H9 (cell line): ENCODE measurements around the gene VPS41. TPM values are rescaled to one million over a fixed set of nuclear protein-coding genes. Genes with fewer than 3 reads are reported as not detected.

Source experiments
- DNase-seq: peaks from one replicate; pipeline ENCODE4 v3.0.0-alpha.2; 2017
- H2AFZ ChIP-seq: one replicate; pipeline ENCODE4 v1.6.1; 2013; ENCODE audit warnings: mild to moderate bottlenecking, low read length, control low read depth, moderate library complexity
- H2AK5ac ChIP-seq: 2 replicates; pipeline ENCODE4 v1.6.1; 2013; ENCODE audit warnings: low read length, control low read depth, mixed read lengths; ENCODE audit not compliant: insufficient read length
- H2BK120ac ChIP-seq: one replicate; pipeline ENCODE4 v1.6.1; 2013; ENCODE audit warnings: low read depth, mild to moderate bottlenecking, low read length, control low read depth, inconsistent platforms; ENCODE audit not compliant: poor library complexity, severe bottlenecking
- H2BK12ac ChIP-seq: 2 replicates; pipeline ENCODE4 v1.6.1; 2013; ENCODE audit warnings: low read length, control low read depth, mixed read lengths, low read depth; ENCODE audit not compliant: insufficient read length
- H2BK15ac ChIP-seq: 2 replicates; pipeline ENCODE4 v1.6.1; 2013; ENCODE audit warnings: low read depth, low read length, control low read depth
- H2BK20ac ChIP-seq: one replicate; pipeline ENCODE4 v1.6.1; 2013; ENCODE audit warnings: low read depth, mild to moderate bottlenecking, low read length, control low read depth, inconsistent platforms; ENCODE audit not compliant: poor library complexity, severe bottlenecking
- H2BK5ac ChIP-seq: 2 replicates; pipeline ENCODE4 v1.6.1; 2013; ENCODE audit warnings: low read length, control low read depth, mixed read lengths; ENCODE audit not compliant: insufficient read length
- H3K14ac ChIP-seq: 2 replicates; pipeline ENCODE4 v1.6.1; 2013; ENCODE audit warnings: low read length, control low read depth; ENCODE audit not compliant: insufficient read depth
- H3K18ac ChIP-seq: 2 replicates; pipeline ENCODE4 v1.6.1; 2013; ENCODE audit warnings: low read depth, mild to moderate bottlenecking, mixed read lengths, low read length, control low read depth; ENCODE audit not compliant: insufficient read length
- H3K23ac ChIP-seq: 2 replicates; pipeline ENCODE4 v1.6.1; 2013; ENCODE audit warnings: low read length, control low read depth, mixed read lengths, low read depth; ENCODE audit not compliant: insufficient read length
- H3K23me2 ChIP-seq: 2 replicates; pipeline ENCODE4 v1.6.1; 2013; ENCODE audit warnings: low read depth, mild to moderate bottlenecking, mixed read lengths, low read length, control low read depth; ENCODE audit not compliant: insufficient read length, poor library complexity, severe bottlenecking
- H3K27ac ChIP-seq: 2 replicates; pipeline ENCODE4 v1.5.1; 2013; ENCODE audit warnings: low read length, control low read depth, mixed read lengths, low read depth; ENCODE audit not compliant: insufficient read length
- H3K27me3 ChIP-seq: 2 replicates; pipeline ENCODE4 v1.6.1; 2013; ENCODE audit warnings: low read length, control low read depth, inconsistent platforms; ENCODE audit not compliant: insufficient read depth
- H3K4ac ChIP-seq: 2 replicates; pipeline ENCODE4 v1.6.1; 2013; ENCODE audit warnings: low read depth, mild to moderate bottlenecking, control low read depth, inconsistent platforms, low read length, moderate library complexity
- H3K4me1 ChIP-seq: 2 replicates; pipeline ENCODE4 v1.6.1; 2013; ENCODE audit warnings: low read length, control low read depth, inconsistent platforms; ENCODE audit not compliant: insufficient read depth
- H3K4me2 ChIP-seq: 2 replicates; pipeline ENCODE4 v1.6.1; 2013; ENCODE audit warnings: low read length, control low read depth, mixed read lengths; ENCODE audit not compliant: insufficient read length, insufficient read depth
- H3K56ac ChIP-seq: 2 replicates; pipeline ENCODE4 v1.6.1; 2013; ENCODE audit warnings: low read depth, mild to moderate bottlenecking, mixed read lengths, low read length, control low read depth; ENCODE audit not compliant: insufficient read length
- H3K79me1 ChIP-seq: 2 replicates; pipeline ENCODE4 v1.6.1; 2013; ENCODE audit warnings: low read depth, mild to moderate bottlenecking, moderate library complexity, low read length, control low read depth, inconsistent platforms; ENCODE audit not compliant: insufficient read depth, poor library complexity, severe bottlenecking
- H3K79me2 ChIP-seq: 2 replicates; pipeline ENCODE4 v1.6.1; 2013; ENCODE audit warnings: low read length, control low read depth, inconsistent platforms; ENCODE audit not compliant: insufficient read depth
- H3K9ac ChIP-seq: 2 replicates; pipeline ENCODE4 v1.6.1; 2013; ENCODE audit warnings: low read length, control low read depth, mixed read lengths; ENCODE audit not compliant: insufficient read length; ENCODE audit errors: extremely low read depth
- H3K9me3 ChIP-seq: one replicate; pipeline ENCODE4 v1.6.1; 2013; ENCODE audit warnings: low read depth, low read length, inconsistent platforms; ENCODE audit not compliant: control insufficient read depth
- H3T11ph ChIP-seq: one replicate; pipeline ENCODE4 v1.6.1; 2013; ENCODE audit warnings: mild to moderate bottlenecking, low read length, control low read depth, inconsistent platforms
- H4K20me1 ChIP-seq: one replicate; pipeline ENCODE4 v1.6.1; 2013; ENCODE audit not compliant: control insufficient read depth, insufficient read length, insufficient read depth
- H4K5ac ChIP-seq: 2 replicates; pipeline ENCODE4 v1.6.1; 2013; ENCODE audit warnings: low read depth, mild to moderate bottlenecking, mixed read lengths, low read length, control low read depth; ENCODE audit not compliant: insufficient read length
- H4K8ac ChIP-seq: replicated peaks from 2 replicates; pipeline ENCODE4 v1.6.1; 2013; ENCODE audit warnings: low read length, control low read depth, mixed read lengths, low read depth; ENCODE audit not compliant: insufficient read length
- H4K91ac ChIP-seq: 2 replicates; pipeline ENCODE4 v1.6.1; 2013; ENCODE audit warnings: low read depth, mild to moderate bottlenecking, moderate library complexity, mixed read lengths, low read length, control low read depth; ENCODE audit not compliant: insufficient read length
- H3K27ac Mint-ChIP-seq, 3 experiments: 2 replicates in 2 of 3; 3 replicates in 1 of 3; pipeline ENCODE4 v1.8.0; 2020 to 2021; ENCODE audit warnings: mixed read lengths in 3 of 3, mild to moderate bottlenecking in 1 of 3, moderate library complexity in 1 of 3
- H3K27me3 Mint-ChIP-seq: 2 replicates; pipeline ENCODE4 v1.8.0; 2021; ENCODE audit warnings: low read depth, mild to moderate bottlenecking, moderate library complexity, mixed read lengths
- H3K36me3 Mint-ChIP-seq, 3 experiments: 2 replicates in 2 of 3; 3 replicates in 1 of 3; pipeline ENCODE4 v1.8.0; 2020 to 2021; ENCODE audit warnings: low read depth in 3 of 3, mixed read lengths in 3 of 3; ENCODE audit not compliant: insufficient read depth in 1 of 3
- H3K4me1 Mint-ChIP-seq, 2 experiments: 2 replicates each; pipeline ENCODE4 v1.8.0; 2020; ENCODE audit warnings: mixed read lengths in 2 of 2
- H3K4me3 Mint-ChIP-seq, 2 experiments: 2 replicates in 1 of 2; 3 replicates in 1 of 2; pipeline ENCODE4 v1.8.0; 2020 to 2021; ENCODE audit warnings: mild to moderate bottlenecking in 2 of 2, mixed read lengths in 2 of 2, moderate library complexity in 1 of 2
- H3K9me3 Mint-ChIP-seq, 2 experiments: 2 replicates in 1 of 2; 3 replicates in 1 of 2; pipeline ENCODE4 v1.8.0; 2020; ENCODE audit warnings: mild to moderate bottlenecking in 2 of 2, mixed read lengths in 2 of 2, moderate library complexity in 1 of 2
- CTCF ChIP-seq: fragments of 200-600 bp; sonication (generic); conservative IDR thresholded peaks from 3 replicates; pipeline ENCODE4 v1.8.0; 2021; ENCODE audit warnings: antibody characterized with exemption, mild to moderate bottlenecking
- WGBS: extraction: QIAGEN DNeasy Blood & Tissue Kit; methylation state at CpG from one replicate; pipeline ENCODE4 v1.1.7; 2013; ENCODE audit warnings: missing lambda C conversion rate, low lambda C conversion rate, mixed read lengths; ENCODE audit not compliant: insufficient read length; ENCODE audit errors: extremely low coverage; 5-methylcytosine and 5-hydroxymethylcytosine counted together
- total RNA-seq: library from RNA; stranded (reverse); gene quantifications from 2 replicates; pipeline ENCODE4 v1.2.1, GENCODE V29; 2021

Gene VPS41
- total RNA-seq, 1 experiment from 2014 or later: 49.3 TPM

- Mint-ChIP-seq H3K4me3 (no peak overlapping the region), H3K9me3 (no peaks in the 10 kb centered on the region), H3K27ac (no peak overlapping the region), H3K4me1 (peaks cover 17 to 22% of the 10 kb centered on the region in 2 experiments), H3K27me3 (no peaks in the 10 kb centered on the region), H3K36me3 (peaks cover 3 to 14% (median 8%) of the 10 kb centered on the region in 3 experiments; a peak in 6 of 7 replicates)
- H4K5ac ChIP-seq: no peak overlapping the region
- no peak overlapping the region for H2BK120ac ChIP-seq
- H3K4me1 ChIP-seq: no peaks in the 10 kb centered on the region
- H3K56ac ChIP-seq: no peak overlapping the region
- no peak overlapping the region for H3K4ac ChIP-seq
- no peak for TF ChIP-seq CTCF
- H3T11ph ChIP-seq: no peak overlapping the region
- H3K27ac ChIP-seq: no peak overlapping the region
- DNase-seq: no peak
- H2BK15ac ChIP-seq: no peak overlapping the region
- no peak overlapping the region for H2BK20ac ChIP-seq
- no peaks in the 10 kb centered on the region for H3K23me2 ChIP-seq
- H3K14ac ChIP-seq: no peak overlapping the region
- no peaks in the 10 kb centered on the region for H4K20me1 ChIP-seq
- no peak overlapping the region for H4K8ac ChIP-seq
- no peak overlapping the region for H2AFZ ChIP-seq
- no peak overlapping the region for H3K18ac ChIP-seq
- no peaks in the 10 kb centered on the region for H3K9me3 ChIP-seq
- H3K27me3 ChIP-seq: no peaks in the 10 kb centered on the region
- no peak overlapping the region for H4K91ac ChIP-seq
- no peak overlapping the region for H2BK12ac ChIP-seq
- no peak overlapping the region for H3K4me2 ChIP-seq
- no peaks in the 10 kb centered on the region for H3K79me2 ChIP-seq
- no peak overlapping the region for H3K23ac ChIP-seq
- no peak overlapping the region for H2BK5ac ChIP-seq
- no peaks in the 10 kb centered on the region for H3K79me1 ChIP-seq
- H3K9ac ChIP-seq: no peak overlapping the region
- H2AK5ac ChIP-seq: no peak overlapping the region
- WGBS: no CpG with 5 or more reads among the region's 2 CpGs
Measured at GRCh38 chr7:38731215-38731614, 177.8 kb downstream of the VPS41 start.
